IMR-90 (cell line): Measurements from ENCODE around the gene NIPA2. TPM values are rescaled to one million over a fixed set of nuclear protein-coding genes. Genes with fewer than 3 reads are reported as not detected.

Source experiments
- ATAC-seq: fragments of 200-7000 bp; cut with Tn5 transposase; 2 replicates; pipeline ENCODE4 v1.9.1; 2020; ENCODE audit warnings: low read depth, mild to moderate bottlenecking, moderate library complexity
- BruUV-seq: library from RNA; stranded (reverse); fragments of 400-500 nt; replicated peaks from 2 replicates; lab custom pipeline; 2021; lab: Mats Ljungman, UMichigan
- CTCF ChIA-PET: fragments of 300-600 bp; formaldehyde crosslinking; extraction: SDS; loops from one replicate; lab custom pipeline; 2021; ENCODE audit warnings: antibody characterized with exemption; lab: Yijun Ruan, JAX
- POLR2A ChIA-PET: fragments of 300-600 bp; sonication (Branson Sonifier 250); formaldehyde crosslinking; loops from one replicate; lab custom pipeline; 2022; ENCODE audit warnings: antibody characterized with exemption; ENCODE audit not compliant: unreplicated experiment; lab: Charles Lee
- DNase-seq: peaks from one replicate; pipeline ENCODE4 v3.0.0; 2013
- H2AFZ ChIP-seq: replicated peaks from 2 replicates; pipeline ENCODE3; 2013; ENCODE audit warnings: low read length, mild to moderate bottlenecking; ENCODE audit not compliant: poor library complexity
- H2AK5ac ChIP-seq: 2 replicates; pipeline ENCODE4 v1.6.1; 2013; ENCODE audit warnings: low read depth, low read length, inconsistent platforms
- H2AK9ac ChIP-seq: replicated peaks from 2 replicates; pipeline ENCODE3; 2013; ENCODE audit warnings: mild to moderate bottlenecking, low read depth, low read length, moderate library complexity; ENCODE audit not compliant: poor library complexity
- H2BK120ac ChIP-seq: 2 replicates; pipeline ENCODE4 v1.6.1; 2013; ENCODE audit warnings: low read depth, low read length, inconsistent platforms
- H2BK15ac ChIP-seq: 3 replicates; pipeline ENCODE4 v1.6.1; 2013; ENCODE audit warnings: low read depth, low read length, inconsistent platforms
- H2BK20ac ChIP-seq: 2 replicates; pipeline ENCODE4 v1.6.1; 2013; ENCODE audit warnings: low read depth, mild to moderate bottlenecking, inconsistent platforms, low read length, moderate library complexity
- H2BK5ac ChIP-seq: 2 replicates; pipeline ENCODE4 v1.6.1; 2013; ENCODE audit warnings: mild to moderate bottlenecking, low read depth, low read length, inconsistent platforms; ENCODE audit not compliant: poor library complexity, severe bottlenecking
- H3K14ac ChIP-seq: replicated peaks from 2 replicates; pipeline ENCODE4 v1.6.1; 2013; ENCODE audit warnings: low read depth, low read length, inconsistent platforms
- H3K18ac ChIP-seq: 2 replicates; pipeline ENCODE4 v1.6.1; 2013; ENCODE audit warnings: low read depth, low read length, control low read depth
- H3K23ac ChIP-seq: 2 replicates; pipeline ENCODE4 v1.6.1; 2013; ENCODE audit warnings: low read depth, low read length, inconsistent platforms
- H3K27ac ChIP-seq: 2 replicates; pipeline ENCODE4 v1.5.1; 2013; ENCODE audit warnings: mild to moderate bottlenecking, control low read depth, low read length; ENCODE audit not compliant: insufficient read depth
- H3K27me3 ChIP-seq: 2 replicates; pipeline ENCODE4 v1.6.1; 2013; ENCODE audit warnings: low read length; ENCODE audit not compliant: control insufficient read depth, insufficient read depth
- H3K36me3 ChIP-seq: 2 replicates; pipeline ENCODE4 v1.6.1; 2013; ENCODE audit warnings: low read length, mixed read lengths; ENCODE audit not compliant: control insufficient read depth, insufficient read depth
- H3K4ac ChIP-seq: 2 replicates; pipeline ENCODE4 v1.6.1; 2013; ENCODE audit warnings: low read depth, low read length, inconsistent platforms
- H3K4me1 ChIP-seq: 2 replicates; pipeline ENCODE4 v1.6.1; 2013; ENCODE audit warnings: low read length, mixed read lengths; ENCODE audit not compliant: control insufficient read depth, insufficient read depth
- H3K4me2 ChIP-seq: 2 replicates; pipeline ENCODE4 v1.6.1; 2013; ENCODE audit warnings: low read depth, mild to moderate bottlenecking, control low read depth, low read length, moderate library complexity
- H3K4me3 ChIP-seq: 2 replicates; pipeline ENCODE4 v1.5.1; 2013; ENCODE audit warnings: low read depth, mild to moderate bottlenecking, control low read depth, low read length, moderate library complexity; ENCODE audit not compliant: insufficient read depth
- H3K56ac ChIP-seq: 2 replicates; pipeline ENCODE4 v1.6.1; 2013; ENCODE audit warnings: low read length, inconsistent platforms; ENCODE audit not compliant: insufficient read depth; ENCODE audit errors: extremely low read depth
- H3K79me1 ChIP-seq, 2 experiments: 2 replicates each; pipeline ENCODE4 v1.6.1; 2013; ENCODE audit warnings: low read length in 2 of 2, inconsistent platforms in 1 of 2, low read depth in 1 of 2
- H3K9ac ChIP-seq: 2 replicates; pipeline ENCODE4 v1.6.1; 2013; ENCODE audit warnings: low read depth, low read length, control low read depth
- H3K9me1 ChIP-seq: 2 replicates; pipeline ENCODE4 v1.6.1; 2013; ENCODE audit warnings: low read length, inconsistent platforms; ENCODE audit not compliant: insufficient read depth
- H3K9me3 ChIP-seq: 2 replicates; pipeline ENCODE4 v1.6.1; 2013; ENCODE audit warnings: low read length; ENCODE audit not compliant: control insufficient read depth, insufficient read depth
- H4K20me1 ChIP-seq: 2 replicates; pipeline ENCODE4 v1.6.1; 2013; ENCODE audit warnings: low read length, inconsistent platforms; ENCODE audit not compliant: insufficient read depth
- H4K5ac ChIP-seq: 2 replicates; pipeline ENCODE4 v1.6.1; 2013; ENCODE audit warnings: mild to moderate bottlenecking, low read depth, low read length, control low read depth
- H4K8ac ChIP-seq, 2 experiments: 2 replicates each; pipeline ENCODE4 v1.6.1; 2013; ENCODE audit warnings: low read depth in 2 of 2, low read length in 2 of 2, control low read depth in 1 of 2, inconsistent platforms in 1 of 2
- H4K91ac ChIP-seq: 2 replicates; pipeline ENCODE4 v1.6.1; 2013; ENCODE audit warnings: low read depth, low read length, inconsistent platforms; ENCODE audit not compliant: insufficient read depth
- BHLHE40 ChIP-seq: fragments of 150-350 bp; IDR thresholded peaks from 2 replicates; pipeline ENCODE4 v1.6.1; 2016; ENCODE audit warnings: mild to moderate bottlenecking, low read depth, low read length
- CEBPB ChIP-seq: IDR thresholded peaks from 2 replicates; pipeline ENCODE4 v1.6.1; 2012; ENCODE audit warnings: low read depth, low read length, improper control_type of control experiment
- CHD1 ChIP-seq: IDR thresholded peaks from 2 replicates; pipeline ENCODE4 v1.6.1; 2012; ENCODE audit warnings: low read depth, low read length, improper control_type of control experiment
- FOS ChIP-seq: fragments of 150-350 bp; IDR thresholded peaks from 2 replicates; pipeline ENCODE4 v1.6.1; 2016; ENCODE audit warnings: low read depth, low read length
- MAFK ChIP-seq: IDR thresholded peaks from 2 replicates; pipeline ENCODE4 v1.6.1; 2012; ENCODE audit warnings: low read depth, low read length, improper control_type of control experiment
- MAZ ChIP-seq: IDR thresholded peaks from 2 replicates; pipeline ENCODE4 v1.6.1; 2012; ENCODE audit warnings: low read depth, mild to moderate bottlenecking, low read length, improper control_type of control experiment, moderate library complexity, borderline replicate concordance
- MXI1 ChIP-seq: IDR thresholded peaks from 2 replicates; pipeline ENCODE4 v1.6.1; 2012; ENCODE audit warnings: low read depth, mild to moderate bottlenecking, low read length, moderate library complexity, borderline replicate concordance
- NFE2L2 ChIP-seq: fragments of 150-350 bp; IDR thresholded peaks from 2 replicates; pipeline ENCODE4 v1.6.1; 2016; ENCODE audit warnings: low read depth, mild to moderate bottlenecking, low read length
- POLR2A ChIP-seq: IDR thresholded peaks from 2 replicates; pipeline ENCODE4 v1.6.1; 2012; ENCODE audit warnings: mild to moderate bottlenecking, low read depth, low read length
- RAD21 ChIP-seq: IDR thresholded peaks from 2 replicates; pipeline ENCODE4 v1.6.1; 2012; ENCODE audit warnings: low read length, improper control_type of control experiment
- RCOR1 ChIP-seq: IDR thresholded peaks from 2 replicates; pipeline ENCODE4 v1.6.1; 2012; ENCODE audit warnings: mild to moderate bottlenecking, low read length, improper control_type of control experiment; ENCODE audit not compliant: insufficient replicate concordance
- RFX5 ChIP-seq: IDR thresholded peaks from 2 replicates; pipeline ENCODE4 v1.8.0; 2012; ENCODE audit warnings: low read depth, mild to moderate bottlenecking, low read length, moderate library complexity
- SMC3 ChIP-seq: fragments of 150-350 bp; IDR thresholded peaks from 2 replicates; pipeline ENCODE4 v1.6.1; 2016; ENCODE audit warnings: low read depth, mild to moderate bottlenecking, antibody characterized with exemption, low read length, moderate library complexity
- WGBS, 2 experiments: methylation state at CpG; one replicate each; pipeline versions ENCODE4 v1.1.5 to v1.1.7; 2013; ENCODE audit warnings: missing lambda C conversion rate in 2 of 2; ENCODE audit not compliant: insufficient read length in 1 of 2; ENCODE audit errors: extremely low coverage in 2 of 2; 5-methylcytosine and 5-hydroxymethylcytosine counted together
- dilution Hi-C: fragments of 300-500 bp; cut with HindIII; formaldehyde crosslinking; loops from one replicate; pipeline ENCODE4 v1.14.3; 2018; ENCODE audit warnings: low sequenced_read_pairs; ENCODE audit not compliant: unreplicated experiment
- in situ Hi-C: fragments of 300-500 bp; cut with MboI; formaldehyde crosslinking; loops from 3 replicates; pipeline ENCODE4 v1.14.3; 2019; ENCODE audit warnings: low sequenced_read_pairs, inconsistent platforms, mixed read lengths
- intact Hi-C: fragments of 100-400 bp; cut with micrococcal nuclease; formaldehyde crosslinking; loops from 2 replicates; pipeline ENCODE4 v1.10.0; 2022
- polyA plus RNA-seq, 3 experiments: library from polyadenylated mRNA; depleted of rRNA; stranded (reverse); fragments of >200 nt; gene quantifications; 2 replicates each; pipeline ENCODE4 v1.2.3, GENCODE V29; 2012; ENCODE audit warnings: low replicate concordance in 1 of 3
- total RNA-seq: library from RNA; depleted of rRNA; stranded (reverse); fragments of >200 nt; gene quantifications from 2 replicates; pipeline ENCODE4 v1.2.3, GENCODE V29; 2012
- TF ChIP-seq, protein P1 (sequence below): conservative IDR thresholded peaks from 2 replicates; pipeline ENCODE4 v1.5.1; 2012; ENCODE audit warnings: mild to moderate bottlenecking, low read depth, low read length, improper control_type of control experiment
- TF ChIP-seq, protein P2 (sequence below): fragments of 150-350 bp; IDR thresholded peaks from 2 replicates; pipeline ENCODE4 v1.6.1; 2017; ENCODE audit warnings: mild to moderate bottlenecking, antibody characterized with exemption, low read length, low read depth
- TF ChIP-seq, protein P3 (sequence below): fragments of 150-350 bp; IDR thresholded peaks from 2 replicates; pipeline ENCODE4 v1.6.1; 2016; ENCODE audit warnings: low read depth, mild to moderate bottlenecking, low read length, moderate library complexity, borderline replicate concordance

NIPA2 gene
- total and polyA plus RNA-seq, 2 of the 4 experiments (the other 2 are of a cell fraction): 33.0 to 38.0 TPM

DNA sequence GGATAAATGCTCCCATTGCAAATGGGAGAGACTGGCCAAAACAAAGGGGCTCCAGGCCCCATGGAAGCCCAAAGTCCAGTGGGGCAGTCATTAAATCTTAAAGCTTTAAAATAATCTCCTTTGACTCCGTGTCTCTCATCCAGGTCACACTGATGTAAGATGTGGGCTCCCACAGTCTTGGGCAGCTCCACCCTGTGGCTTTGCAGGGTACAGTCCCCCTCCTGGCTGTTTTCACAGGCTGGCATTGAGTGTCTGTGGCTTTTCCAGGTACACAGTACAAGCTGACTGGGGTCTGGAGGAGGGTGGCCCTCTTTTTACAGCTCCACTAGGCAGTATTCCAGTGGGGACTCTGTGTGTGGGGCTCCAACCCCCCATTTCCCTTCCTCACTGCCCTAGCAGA, 45.9 kb downstream of the NIPA2 start:
- Histone ChIP-seq H4K8ac (no peak overlapping the region), H3K4me2 (no peak overlapping the region), H4K91ac (no peak overlapping the region), H3K9me1 (peaks cover 13% of the 10 kb centered on the region), H2BK15ac (no peak overlapping the region), H3K4me3 (no peak overlapping the region), H3K27me3 (no peaks in the 10 kb centered on the region), H4K5ac (no peak overlapping the region), H3K79me1 (peaks cover 9 to 27% of the 10 kb centered on the region in 2 experiments; a peak in 3 of 4 replicates), H3K23ac (no peak overlapping the region), H3K9me3 (no peaks in the 10 kb centered on the region), H2AK5ac (no peak overlapping the region), H4K20me1 (peaks cover 16% of the 10 kb centered on the region), H3K18ac (no peak overlapping the region), H3K4me1 (peaks cover 7% of the 10 kb centered on the region), H2BK20ac (no peak overlapping the region), H3K36me3 (peaks cover 32% of the 10 kb centered on the region), H2AK9ac (no peak overlapping the region), H3K9ac (no peak overlapping the region), H2BK120ac (no peak overlapping the region), H3K4ac (no peak overlapping the region), H3K56ac (no peak overlapping the region), H2AFZ (no peak overlapping the region), H3K27ac (no peak overlapping the region), H2BK5ac (no peak overlapping the region), H3K14ac (no peak overlapping the region)
- intact Hi-C loops: no loop called here
- no CpG with 5 or more reads among the region's 1 CpG for WGBS, 2 experiments
- DNase-seq (no peak), ATAC-seq (no peak)
- POLR2A ChIA-PET: no interaction called here
- no TSS peak for BruUV-seq
- CTCF ChIA-PET: no interaction called here
- dilution Hi-C loops: no loop called here
- TF ChIP-seq SMC3 (no peak), MAFK (no peak), RFX5 (no peak), NFE2L2 (no peak), MXI1 (no peak), MAZ (no peak), CHD1 (no peak), POLR2A (no peak), RAD21 (no peak), RCOR1 (no peak), FOS (no peak), CEBPB (no peak), BHLHE40 (no peak)
- TF ChIP-seq, protein P1, sequence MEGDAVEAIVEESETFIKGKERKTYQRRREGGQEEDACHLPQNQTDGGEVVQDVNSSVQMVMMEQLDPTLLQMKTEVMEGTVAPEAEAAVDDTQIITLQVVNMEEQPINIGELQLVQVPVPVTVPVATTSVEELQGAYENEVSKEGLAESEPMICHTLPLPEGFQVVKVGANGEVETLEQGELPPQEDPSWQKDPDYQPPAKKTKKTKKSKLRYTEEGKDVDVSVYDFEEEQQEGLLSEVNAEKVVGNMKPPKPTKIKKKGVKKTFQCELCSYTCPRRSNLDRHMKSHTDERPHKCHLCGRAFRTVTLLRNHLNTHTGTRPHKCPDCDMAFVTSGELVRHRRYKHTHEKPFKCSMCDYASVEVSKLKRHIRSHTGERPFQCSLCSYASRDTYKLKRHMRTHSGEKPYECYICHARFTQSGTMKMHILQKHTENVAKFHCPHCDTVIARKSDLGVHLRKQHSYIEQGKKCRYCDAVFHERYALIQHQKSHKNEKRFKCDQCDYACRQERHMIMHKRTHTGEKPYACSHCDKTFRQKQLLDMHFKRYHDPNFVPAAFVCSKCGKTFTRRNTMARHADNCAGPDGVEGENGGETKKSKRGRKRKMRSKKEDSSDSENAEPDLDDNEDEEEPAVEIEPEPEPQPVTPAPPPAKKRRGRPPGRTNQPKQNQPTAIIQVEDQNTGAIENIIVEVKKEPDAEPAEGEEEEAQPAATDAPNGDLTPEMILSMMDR: no peak
- TF ChIP-seq, protein P2, sequence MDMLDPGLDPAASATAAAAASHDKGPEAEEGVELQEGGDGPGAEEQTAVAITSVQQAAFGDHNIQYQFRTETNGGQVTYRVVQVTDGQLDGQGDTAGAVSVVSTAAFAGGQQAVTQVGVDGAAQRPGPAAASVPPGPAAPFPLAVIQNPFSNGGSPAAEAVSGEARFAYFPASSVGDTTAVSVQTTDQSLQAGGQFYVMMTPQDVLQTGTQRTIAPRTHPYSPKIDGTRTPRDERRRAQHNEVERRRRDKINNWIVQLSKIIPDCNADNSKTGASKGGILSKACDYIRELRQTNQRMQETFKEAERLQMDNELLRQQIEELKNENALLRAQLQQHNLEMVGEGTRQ: no peak
- TF ChIP-seq, protein P3, sequence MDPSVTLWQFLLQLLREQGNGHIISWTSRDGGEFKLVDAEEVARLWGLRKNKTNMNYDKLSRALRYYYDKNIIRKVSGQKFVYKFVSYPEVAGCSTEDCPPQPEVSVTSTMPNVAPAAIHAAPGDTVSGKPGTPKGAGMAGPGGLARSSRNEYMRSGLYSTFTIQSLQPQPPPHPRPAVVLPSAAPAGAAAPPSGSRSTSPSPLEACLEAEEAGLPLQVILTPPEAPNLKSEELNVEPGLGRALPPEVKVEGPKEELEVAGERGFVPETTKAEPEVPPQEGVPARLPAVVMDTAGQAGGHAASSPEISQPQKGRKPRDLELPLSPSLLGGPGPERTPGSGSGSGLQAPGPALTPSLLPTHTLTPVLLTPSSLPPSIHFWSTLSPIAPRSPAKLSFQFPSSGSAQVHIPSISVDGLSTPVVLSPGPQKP: no peak
- in situ Hi-C loops: no loop called here
